Effector memory CD4-positive, alpha-beta T cell (primary cell): ENCODE results near the gene SLC25A14.
"Not testable (repeated sequence)": the region's sequence is repeated elsewhere in the genome, so short reads cannot be mapped to it uniquely, and the experiment has no call there.

Experiments
- DNase-seq, 3 donors: peaks; one replicate each; pipeline ENCODE4 v3.0.0-alpha.2; 2020
- H3K27ac ChIP-seq: 2 replicates; pipeline ENCODE4 v1.7.0; 2013; ENCODE audit warnings: mild to moderate bottlenecking, low read length, moderate library complexity; ENCODE audit not compliant: insufficient read depth, poor library complexity, severe bottlenecking
- H3K27me3 ChIP-seq: replicated peaks from 2 replicates; pipeline ENCODE4 v1.7.0; 2013; ENCODE audit warnings: mild to moderate bottlenecking, low read length; ENCODE audit not compliant: insufficient read depth, control insufficient read depth, poor library complexity, severe bottlenecking
- H3K36me3 ChIP-seq: 2 replicates; pipeline ENCODE4 v1.7.0; 2013; ENCODE audit warnings: mild to moderate bottlenecking, low read length, moderate library complexity; ENCODE audit not compliant: control insufficient read depth, insufficient read depth
- H3K4me1 ChIP-seq: 2 replicates; pipeline ENCODE4 v1.7.0; 2013; ENCODE audit warnings: low read length, mild to moderate bottlenecking; ENCODE audit not compliant: control insufficient read depth, insufficient read depth, poor library complexity, severe bottlenecking
- H3K4me3 ChIP-seq: 2 replicates; pipeline ENCODE4 v1.7.0; 2013; ENCODE audit warnings: low read length, low read depth, mild to moderate bottlenecking; ENCODE audit not compliant: insufficient read depth, poor library complexity, severe bottlenecking
- H3K9me3 ChIP-seq: 2 replicates; pipeline ENCODE4 v1.7.0; 2013; ENCODE audit warnings: mild to moderate bottlenecking, low read length, moderate library complexity; ENCODE audit not compliant: control insufficient read depth

SLC25A14 gene

GRCh38 chrX:130319886-130320285, 19.8 kb upstream of the SLC25A14 start:
- H3K4me3 ChIP-seq, H3K4me1 ChIP-seq, H3K27ac ChIP-seq, DNase-seq, H3K9me3 ChIP-seq, H3K36me3 ChIP-seq, H3K27me3 ChIP-seq: not testable (repeated sequence)

GRCh38 chrX:130321550-130321949, 18.2 kb upstream of the SLC25A14 start:
- no peak for DNase-seq
- Histone ChIP-seq H3K27ac (no peak overlapping the region), H3K36me3 (no peaks in the 10 kb centered on the region), H3K9me3 (no peaks in the 10 kb centered on the region), H3K4me3 (no peak overlapping the region), H3K27me3 (no peaks in the 10 kb centered on the region), H3K4me1 (no peaks in the 10 kb centered on the region)

- no peak overlapping the region for H3K4me3 ChIP-seq
- H3K27me3 ChIP-seq: peaks cover 2% of the 10 kb centered on the region
- no peaks in the 10 kb centered on the region for H3K36me3 ChIP-seq
- no peak for DNase-seq
- no peaks in the 10 kb centered on the region for H3K9me3 ChIP-seq
- H3K27ac ChIP-seq: no peak overlapping the region
- no peaks in the 10 kb centered on the region for H3K4me1 ChIP-seq
Observed at GRCh38 chrX:130330146-130330545, 9.6 kb upstream of the SLC25A14 start.

- H3K27ac ChIP-seq: no peak overlapping the region
- H3K27me3 ChIP-seq: peaks cover 2% of the 10 kb centered on the region
- no peaks in the 10 kb centered on the region for H3K9me3 ChIP-seq
- no peak for DNase-seq
- H3K36me3 ChIP-seq: no peaks in the 10 kb centered on the region
- H3K4me1 ChIP-seq: no peaks in the 10 kb centered on the region
- H3K4me3 ChIP-seq: no peak overlapping the region
Observed at GRCh38 chrX:130330706-130331105, 9.0 kb upstream of the SLC25A14 start.

GRCh38 chrX:130336531-130336930, 3.2 kb upstream of the SLC25A14 start:
- H3K36me3 ChIP-seq: no peaks in the 10 kb centered on the region
- no peak for DNase-seq
- no peaks in the 10 kb centered on the region for H3K4me1 ChIP-seq
- no peaks in the 10 kb centered on the region for H3K9me3 ChIP-seq
- no peaks in the 10 kb centered on the region for H3K27me3 ChIP-seq
- no peak overlapping the region for H3K27ac ChIP-seq
- no peak overlapping the region for H3K4me3 ChIP-seq

- H3K27me3 ChIP-seq, H3K27ac ChIP-seq, DNase-seq, H3K9me3 ChIP-seq, H3K4me1 ChIP-seq, H3K4me3 ChIP-seq, H3K36me3 ChIP-seq: not testable (repeated sequence)
Observed at GRCh38 chrX:130338869-130339268, 850 bp upstream of the SLC25A14 start.

GRCh38 chrX:130340271-130340670, 552 bp downstream of the SLC25A14 start:
- Histone ChIP-seq H3K36me3 (no peaks in the 10 kb centered on the region), H3K9me3 (no peaks in the 10 kb centered on the region), H3K27me3 (no peaks in the 10 kb centered on the region), H3K4me1 (no peaks in the 10 kb centered on the region), H3K4me3 (peak overlapping the region; percentile 78), H3K27ac (peak overlapping the region; percentile 71)
- no peak for DNase-seq

- Histone ChIP-seq H3K36me3 (no peaks in the 10 kb centered on the region), H3K4me3 (no peak overlapping the region), H3K4me1 (no peaks in the 10 kb centered on the region), H3K27me3 (no peaks in the 10 kb centered on the region), H3K27ac (no peak overlapping the region), H3K9me3 (no peaks in the 10 kb centered on the region)
- no peak for DNase-seq
Observed at GRCh38 chrX:130343411-130343810, 3.7 kb downstream of the SLC25A14 start.

GRCh38 chrX:130347321-130347720, 7.6 kb downstream of the SLC25A14 start:
- H3K4me1 ChIP-seq: no peaks in the 10 kb centered on the region
- no peak for DNase-seq
- H3K27ac ChIP-seq: no peak overlapping the region
- H3K9me3 ChIP-seq: no peaks in the 10 kb centered on the region
- H3K27me3 ChIP-seq: no peaks in the 10 kb centered on the region
- no peaks in the 10 kb centered on the region for H3K36me3 ChIP-seq
- H3K4me3 ChIP-seq: no peak overlapping the region

GRCh38 chrX:130351567-130351966, 11.8 kb downstream of the SLC25A14 start:
- no peak overlapping the region for H3K27ac ChIP-seq
- no peak for DNase-seq
- H3K27me3 ChIP-seq: no peaks in the 10 kb centered on the region
- no peaks in the 10 kb centered on the region for H3K36me3 ChIP-seq
- H3K4me1 ChIP-seq: no peaks in the 10 kb centered on the region
- no peaks in the 10 kb centered on the region for H3K9me3 ChIP-seq
- no peak overlapping the region for H3K4me3 ChIP-seq

GRCh38 chrX:130352050-130352449, 12.3 kb downstream of the SLC25A14 start:
- DNase-seq, H3K27me3 ChIP-seq, H3K4me1 ChIP-seq, H3K36me3 ChIP-seq, H3K27ac ChIP-seq, H3K4me3 ChIP-seq, H3K9me3 ChIP-seq: not testable (repeated sequence)
